ENCODE data around the gene SPATA31E1.
"Not testable (repeated sequence)": the region's sequence is repeated elsewhere in the genome, so short reads cannot be mapped to it uniquely, and the experiment has no call there.

The SPATA31E1 gene

GRCh38 chr9:87882627-87883026 lies at the start of gene SPATA31E1:
Gene SPATA31E1, plus strand, starts transcription at chr9:87882877. Its CDS starts 15 bp downstream, at chr9:87882892.
- peak; percentile 95 for DNase-seq

GRCh38 chr9:87834357-87834756 lies 48.3 kb upstream of the SPATA31E1 start:
- no peak for DNase-seq

GRCh38 chr9:87836536-87836935 lies 46.1 kb upstream of the SPATA31E1 start:
- DNase-seq: no peak

GRCh38 chr9:87836951-87837705 lies 45.5 kb upstream of the SPATA31E1 start:
- DNase-seq: no peak

GRCh38 chr9:87840134-87840533 lies 42.5 kb upstream of the SPATA31E1 start:
- no peak for DNase-seq

GRCh38 chr9:87842878-87843585 lies 39.6 kb upstream of the SPATA31E1 start:
- no peak for DNase-seq

- DNase-seq: no peak
Observed at GRCh38 chr9:87844506-87844905, 38.2 kb upstream of the SPATA31E1 start.

- peak; percentile 71 for DNase-seq
Observed at GRCh38 chr9:87847817-87848216, 34.9 kb upstream of the SPATA31E1 start.

GRCh38 chr9:87849144-87849758 lies 33.4 kb upstream of the SPATA31E1 start:
- DNase-seq: no peak

GRCh38 chr9:87850391-87850790 lies 32.3 kb upstream of the SPATA31E1 start:
- no peak for DNase-seq

- DNase-seq: not testable (repeated sequence)
Observed at GRCh38 chr9:87851186-87851585, 31.5 kb upstream of the SPATA31E1 start.

- no peak for DNase-seq
Observed at GRCh38 chr9:87853302-87853701, 29.4 kb upstream of the SPATA31E1 start.

GRCh38 chr9:87853876-87854579 lies 28.6 kb upstream of the SPATA31E1 start:
- peak; percentile 82 for DNase-seq

- DNase-seq: peak; percentile 51
Observed at GRCh38 chr9:87854580-87854955, 28.1 kb upstream of the SPATA31E1 start.

GRCh38 chr9:87855061-87855460 lies 27.6 kb upstream of the SPATA31E1 start:
- no peak for DNase-seq

GRCh38 chr9:87857141-87857947 lies 25.3 kb upstream of the SPATA31E1 start:
- DNase-seq: no peak

- no peak for DNase-seq
Observed at GRCh38 chr9:87857948-87858335, 24.7 kb upstream of the SPATA31E1 start.

GRCh38 chr9:87859137-87859536 lies 23.5 kb upstream of the SPATA31E1 start:
- DNase-seq: no peak

GRCh38 chr9:87859786-87860185 lies 22.9 kb upstream of the SPATA31E1 start:
- no peak for DNase-seq

- no peak for DNase-seq
Observed at GRCh38 chr9:87861332-87861731, 21.3 kb upstream of the SPATA31E1 start.

GRCh38 chr9:87862536-87863268 lies 20.0 kb upstream of the SPATA31E1 start:
- DNase-seq: no peak
